HEK293T (cell line): ENCODE measurements around the gene LNPK.

Experiments used
- L3MBTL2 ChIP-seq: fragments of 450-650 bp; conservative IDR thresholded peaks from 2 replicates; pipeline ENCODE4 v1.6.1; 2016; ENCODE audit warnings: mild to moderate bottlenecking
- LEF1 ChIP-seq: fragments of 450-650 bp; IDR thresholded peaks from 2 replicates; pipeline ENCODE4 v1.6.1; 2017; ENCODE audit warnings: mild to moderate bottlenecking, borderline replicate concordance
- NFRKB ChIP-seq: fragments of 450-650 bp; IDR thresholded peaks from 2 replicates; pipeline ENCODE4 v1.6.1; 2016; ENCODE audit warnings: mild to moderate bottlenecking, moderate library complexity

GRCh38 chr2:176027806-176028205 lies 25.7 kb upstream of the LNPK start:
- no peak for TF ChIP-seq LEF1
- no peak for TF ChIP-seq L3MBTL2
- TF ChIP-seq NFRKB, result no peak
